ENCODE measurements around the gene MFSD2A.

Gene MFSD2A

GRCh38 chr1:39940253-39940652 is 14.7 kb upstream of the MFSD2A start:
- Histone ChIP-seq H3K9me3 (ENCODE audit: control insufficient read depth, low read length) (no peaks in the 10 kb centered on the region), H3K27me3 (ENCODE audit: control insufficient read depth, insufficient read depth, low read length, poor library complexity, severe bottlenecking) (no peaks in the 10 kb centered on the region), H3K4me3 (ENCODE audit: insufficient read depth, low read depth, low read length) (no peak overlapping the region), H3K4me1 (ENCODE audit: control insufficient read depth, insufficient read depth, low read length) (no peaks in the 10 kb centered on the region), H3K36me3 (ENCODE audit: control insufficient read depth, insufficient read depth, low read length) (no peaks in the 10 kb centered on the region), H3K27ac (ENCODE audit: insufficient read depth, low read depth, low read length, poor library complexity, severe bottlenecking) (no peak overlapping the region)
- WGBS, 2 experiments, result 90 to 94% methylated on average over 5 of the region's 5 CpGs

- H3K27ac ChIP-seq (ENCODE audit: insufficient read depth, low read depth, low read length, poor library complexity, severe bottlenecking), result no peak overlapping the region
- WGBS, 2 experiments, result 92 to 94% methylated on average over 9 of the region's 9 CpGs
- H3K27me3 ChIP-seq (ENCODE audit: control insufficient read depth, insufficient read depth, low read length, poor library complexity, severe bottlenecking), result no peaks in the 10 kb centered on the region
- no peaks in the 10 kb centered on the region for H3K9me3 ChIP-seq (ENCODE audit: control insufficient read depth, low read length)
- H3K4me3 ChIP-seq (ENCODE audit: insufficient read depth, low read depth, low read length), result no peak overlapping the region
- no peaks in the 10 kb centered on the region for H3K4me1 ChIP-seq (ENCODE audit: control insufficient read depth, insufficient read depth, low read length)
- no peaks in the 10 kb centered on the region for H3K36me3 ChIP-seq (ENCODE audit: control insufficient read depth, insufficient read depth, low read length)
Measured at GRCh38 chr1:39940980-39941871, 13.7 kb upstream of the MFSD2A start.

- H3K9me3 ChIP-seq (ENCODE audit: control insufficient read depth, low read length), result no peaks in the 10 kb centered on the region
- 88 to 89% methylated on average over 14 of the region's 14 CpGs for whole genome bisulfite sequencing, 2 experiments
- no peaks in the 10 kb centered on the region for H3K36me3 ChIP-seq (ENCODE audit: control insufficient read depth, insufficient read depth, low read length)
- no peaks in the 10 kb centered on the region for H3K27me3 ChIP-seq (ENCODE audit: control insufficient read depth, insufficient read depth, low read length, poor library complexity, severe bottlenecking)
- no peaks in the 10 kb centered on the region for H3K4me1 ChIP-seq (ENCODE audit: control insufficient read depth, insufficient read depth, low read length)
- no peak overlapping the region for H3K4me3 ChIP-seq (ENCODE audit: insufficient read depth, low read depth, low read length)
- no peak overlapping the region for H3K27ac ChIP-seq (ENCODE audit: insufficient read depth, low read depth, low read length, poor library complexity, severe bottlenecking)
Measured at GRCh38 chr1:39943471-39944290, 11.3 kb upstream of the MFSD2A start.

- WGBS, 2 experiments, result 84 to 92% methylated on average over 8 of the region's 8 CpGs
- H3K4me1 ChIP-seq (ENCODE audit: control insufficient read depth, insufficient read depth, low read length), result no peaks in the 10 kb centered on the region
Measured at GRCh38 chr1:39944410-39945112, 10.4 kb upstream of the MFSD2A start.

GRCh38 chr1:39946216-39946615 is 8.7 kb upstream of the MFSD2A start:
- H3K27ac ChIP-seq (ENCODE audit: insufficient read depth, low read depth, low read length, poor library complexity, severe bottlenecking), result no peak overlapping the region
- H3K4me3 ChIP-seq (ENCODE audit: insufficient read depth, low read depth, low read length), result no peak overlapping the region
- 90 to 93% methylated on average over 4 of the region's 4 CpGs for WGBS, 2 experiments
- no peaks in the 10 kb centered on the region for H3K36me3 ChIP-seq (ENCODE audit: control insufficient read depth, insufficient read depth, low read length)
- no peaks in the 10 kb centered on the region for H3K9me3 ChIP-seq (ENCODE audit: control insufficient read depth, low read length)
- H3K4me1 ChIP-seq (ENCODE audit: control insufficient read depth, insufficient read depth, low read length), result no peaks in the 10 kb centered on the region
- H3K27me3 ChIP-seq (ENCODE audit: control insufficient read depth, insufficient read depth, low read length, poor library complexity, severe bottlenecking), result no peaks in the 10 kb centered on the region

More at GRCh38 chr1:39944410-39945112, 10.4 kb upstream of the MFSD2A start:
- no peaks in the 10 kb centered on the region for H3K9me3 ChIP-seq (ENCODE audit: control insufficient read depth, low read length)
- H3K27me3 ChIP-seq (ENCODE audit: control insufficient read depth, insufficient read depth, low read length, poor library complexity, severe bottlenecking), result no peaks in the 10 kb centered on the region
- H3K27ac ChIP-seq (ENCODE audit: insufficient read depth, low read depth, low read length, poor library complexity, severe bottlenecking), result no peak overlapping the region
- H3K36me3 ChIP-seq (ENCODE audit: control insufficient read depth, insufficient read depth, low read length), result no peaks in the 10 kb centered on the region
- no peak overlapping the region for H3K4me3 ChIP-seq (ENCODE audit: insufficient read depth, low read depth, low read length)

- no peaks in the 10 kb centered on the region for H3K4me1 ChIP-seq (ENCODE audit: control insufficient read depth, insufficient read depth, low read length)
- no peak overlapping the region for H3K4me3 ChIP-seq (ENCODE audit: insufficient read depth, low read depth, low read length)
- no peaks in the 10 kb centered on the region for H3K36me3 ChIP-seq (ENCODE audit: control insufficient read depth, insufficient read depth, low read length)
- H3K9me3 ChIP-seq (ENCODE audit: control insufficient read depth, low read length), result no peaks in the 10 kb centered on the region
- H3K27me3 ChIP-seq (ENCODE audit: control insufficient read depth, insufficient read depth, low read length, poor library complexity, severe bottlenecking), result no peaks in the 10 kb centered on the region
- no peak overlapping the region for H3K27ac ChIP-seq (ENCODE audit: insufficient read depth, low read depth, low read length, poor library complexity, severe bottlenecking)
- 92 to 96% methylated on average over 4 of the region's 4 CpGs for WGBS, 2 experiments
Measured at GRCh38 chr1:39947260-39947659, 7.7 kb upstream of the MFSD2A start.

- Histone ChIP-seq H3K36me3 (ENCODE audit: control insufficient read depth, insufficient read depth, low read length) (no peaks in the 10 kb centered on the region), H3K9me3 (ENCODE audit: control insufficient read depth, low read length) (no peaks in the 10 kb centered on the region), H3K4me1 (ENCODE audit: control insufficient read depth, insufficient read depth, low read length) (no peaks in the 10 kb centered on the region), H3K4me3 (ENCODE audit: insufficient read depth, low read depth, low read length) (no peak overlapping the region), H3K27ac (ENCODE audit: insufficient read depth, low read depth, low read length, poor library complexity, severe bottlenecking) (no peak overlapping the region), H3K27me3 (ENCODE audit: control insufficient read depth, insufficient read depth, low read length, poor library complexity, severe bottlenecking) (peaks cover 22% of the 10 kb centered on the region)
- 93 to 96% methylated on average over 2 of the region's 2 CpGs for WGBS, 2 experiments
Measured at GRCh38 chr1:39949891-39950290, 5.1 kb upstream of the MFSD2A start.

GRCh38 chr1:39951926-39952325 is 3.0 kb upstream of the MFSD2A start:
- no peaks in the 10 kb centered on the region for H3K36me3 ChIP-seq (ENCODE audit: control insufficient read depth, insufficient read depth, low read length)
- no peaks in the 10 kb centered on the region for H3K9me3 ChIP-seq (ENCODE audit: control insufficient read depth, low read length)
- H3K4me3 ChIP-seq (ENCODE audit: insufficient read depth, low read depth, low read length), result no peak overlapping the region
- H3K4me1 ChIP-seq (ENCODE audit: control insufficient read depth, insufficient read depth, low read length), result peaks cover 9% of the 10 kb centered on the region
- WGBS, 2 experiments, result 91 to 92% methylated on average over 2 to 3 of the region's 3 CpGs
- no peak overlapping the region for H3K27ac ChIP-seq (ENCODE audit: insufficient read depth, low read depth, low read length, poor library complexity, severe bottlenecking)
- peaks cover 42% of the 10 kb centered on the region for H3K27me3 ChIP-seq (ENCODE audit: control insufficient read depth, insufficient read depth, low read length, poor library complexity, severe bottlenecking)

- H3K27me3 ChIP-seq (ENCODE audit: control insufficient read depth, insufficient read depth, low read length, poor library complexity, severe bottlenecking), result peaks cover 47% of the 10 kb centered on the region
- 93 to 95% methylated on average over 8 of the region's 8 CpGs for WGBS, 2 experiments
- H3K27ac ChIP-seq (ENCODE audit: insufficient read depth, low read depth, low read length, poor library complexity, severe bottlenecking), result no peak overlapping the region
- H3K4me1 ChIP-seq (ENCODE audit: control insufficient read depth, insufficient read depth, low read length), result peaks cover 9% of the 10 kb centered on the region
- no peaks in the 10 kb centered on the region for H3K36me3 ChIP-seq (ENCODE audit: control insufficient read depth, insufficient read depth, low read length)
- no peaks in the 10 kb centered on the region for H3K9me3 ChIP-seq (ENCODE audit: control insufficient read depth, low read length)
- H3K4me3 ChIP-seq (ENCODE audit: insufficient read depth, low read depth, low read length), result no peak overlapping the region
Measured at GRCh38 chr1:39952359-39953110, 2.4 kb upstream of the MFSD2A start.

Data from ectodermal cell (in vitro differentiated cells).